ENCODE measurements around the gene ACTR1A. TPM values are rescaled to one million over a fixed set of nuclear protein-coding genes. Genes with fewer than 3 reads are reported as not detected.

Gene ACTR1A
- polyA plus RNA-seq, 1 experiment, result 164 TPM

DNA sequence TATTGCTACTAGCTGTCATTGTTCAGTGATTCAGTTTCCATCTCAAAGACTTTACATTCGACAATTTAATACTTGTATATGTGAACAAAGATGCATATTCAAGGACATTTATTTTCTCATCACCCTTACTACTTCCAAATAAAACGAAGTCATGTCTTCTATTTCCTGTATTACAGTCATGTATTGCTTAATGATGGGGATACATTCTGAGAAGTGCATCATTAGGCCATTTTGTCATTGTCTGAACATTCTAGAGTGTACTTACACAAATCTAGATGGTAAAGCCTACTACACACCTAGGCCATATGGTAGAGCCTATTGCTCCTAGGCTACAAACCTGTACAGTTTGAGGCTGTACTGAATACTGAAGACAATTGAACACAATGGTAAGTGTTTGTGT is 57.7 kb downstream of the ACTR1A start:
- ChIA-PET POLR2A (no interaction called here), CTCF (no interaction called here)
- no peaks in the 10 kb centered on the region for H3K9me3 ChIP-seq (ENCODE audit: control insufficient read depth, insufficient read depth, low read length)
- no peak for DNase-seq (ENCODE audit: low read depth, low spot score)
- no peak overlapping the region for H3K4me3 ChIP-seq (ENCODE audit: low read depth, low read length)
- no peaks in the 10 kb centered on the region for H3K27me3 ChIP-seq (ENCODE audit: control insufficient read depth, insufficient read depth, low read length)
- no peak for TF ChIP-seq CTCF (IDR thresholded peaks at IDR 0.05; ENCODE audit: low read depth, low read length)
- no peak overlapping the region for H3K27ac ChIP-seq (ENCODE audit: low read depth, low read length)

DNA sequence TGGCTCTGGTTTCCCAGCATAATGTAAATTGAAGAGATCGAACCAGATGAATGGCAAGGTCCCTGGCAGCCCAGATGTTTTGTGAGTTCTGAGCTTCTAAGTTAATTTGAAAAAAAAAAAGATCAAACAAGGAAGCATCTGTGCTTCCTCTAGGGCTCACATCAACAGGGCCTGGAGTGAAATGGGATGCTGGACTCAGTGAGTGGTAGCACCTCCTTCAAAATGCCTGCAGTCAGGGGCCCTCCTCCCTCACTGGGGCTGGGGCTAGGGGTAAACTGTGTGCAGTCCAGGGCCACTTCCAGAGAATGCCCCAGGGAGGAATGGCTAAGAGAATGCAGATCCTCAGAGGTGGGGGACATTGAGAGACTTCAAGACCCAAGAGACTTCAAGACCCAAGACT is 64.1 kb downstream of the ACTR1A start:
- Histone ChIP-seq H3K27me3 (ENCODE audit: control insufficient read depth, insufficient read depth, low read length) (no peaks in the 10 kb centered on the region), H3K9me3 (ENCODE audit: control insufficient read depth, insufficient read depth, low read length) (no peaks in the 10 kb centered on the region), H3K27ac (ENCODE audit: low read depth, low read length) (no peak overlapping the region), H3K4me3 (ENCODE audit: low read depth, low read length) (no peak overlapping the region)
- DNase-seq (ENCODE audit: low read depth, low spot score), result no peak
- ChIA-PET POLR2A (no interaction called here), CTCF (interaction anchor here (0.7 kb wide), 1 partner anchor 41 kb away, joined by 3 read pairs; no protein-coding TSS in a partner anchor)
- no peak for TF ChIP-seq CTCF (IDR thresholded peaks at IDR 0.05; ENCODE audit: low read depth, low read length)

- ChIA-PET CTCF (no interaction called here), POLR2A (no interaction called here)
- no peak overlapping the region for H3K27ac ChIP-seq (ENCODE audit: low read depth, low read length)
- no peak overlapping the region for H3K4me3 ChIP-seq (ENCODE audit: low read depth, low read length)
- DNase-seq (ENCODE audit: low read depth, low spot score), result no peak
- no peaks in the 10 kb centered on the region for H3K9me3 ChIP-seq (ENCODE audit: control insufficient read depth, insufficient read depth, low read length)
- no peak for TF ChIP-seq CTCF (IDR thresholded peaks at IDR 0.05; ENCODE audit: low read depth, low read length)
- no peaks in the 10 kb centered on the region for H3K27me3 ChIP-seq (ENCODE audit: control insufficient read depth, insufficient read depth, low read length)
Observed at GRCh38 chr10:102437515-102437914, 65.0 kb downstream of the ACTR1A start.

GRCh38 chr10:102436312-102436711 is 66.2 kb downstream of the ACTR1A start:
- peak overlapping the region; percentile 51 for H3K4me3 ChIP-seq (ENCODE audit: low read depth, low read length)
- no peaks in the 10 kb centered on the region for H3K9me3 ChIP-seq (ENCODE audit: control insufficient read depth, insufficient read depth, low read length)
- H3K27me3 ChIP-seq (ENCODE audit: control insufficient read depth, insufficient read depth, low read length), result no peaks in the 10 kb centered on the region
- POLR2A ChIA-PET, result interaction anchor here (0.6 kb wide), 1 partner anchor 11 kb away, joined by 5 read pairs; no protein-coding TSS in a partner anchor
- CTCF ChIA-PET, result no interaction called here
- no peak for DNase-seq (ENCODE audit: low read depth, low spot score)
- no peak overlapping the region for H3K27ac ChIP-seq (ENCODE audit: low read depth, low read length)
- TF ChIP-seq CTCF (IDR thresholded peaks at IDR 0.05; ENCODE audit: low read depth, low read length), result no peak

- CTCF ChIA-PET, result interaction anchor here (1.0 to 1.7 kb wide), 2 partner anchors 13 to 15 kb away, joined by 3 to 6 read pairs; no protein-coding TSS in a partner anchor
- Histone ChIP-seq H3K27ac (ENCODE audit: low read depth, low read length) (no peak overlapping the region), H3K27me3 (ENCODE audit: control insufficient read depth, insufficient read depth, low read length) (no peaks in the 10 kb centered on the region), H3K9me3 (ENCODE audit: control insufficient read depth, insufficient read depth, low read length) (no peaks in the 10 kb centered on the region), H3K4me3 (ENCODE audit: low read depth, low read length) (peak overlapping the region; percentile 51)
- POLR2A ChIA-PET, result interaction anchor here (0.6 to 1.2 kb wide), 2 partner anchors 10 to 14 kb away, joined by 4 to 5 read pairs; no protein-coding TSS in a partner anchor
- TF ChIP-seq CTCF (IDR thresholded peaks at IDR 0.05; ENCODE audit: low read depth, low read length), result no peak
- DNase-seq (ENCODE audit: low read depth, low spot score), result no peak
Observed at GRCh38 chr10:102435529-102436233, 66.8 kb downstream of the ACTR1A start.

Measured in AG04450 (cell line).